A673 (cell line): Measurements from ENCODE around the gene ZNF646.

ENCODE experiments used
- EZH2 ChIP-seq: fragments of 200-600 bp; sonication (generic); IDR thresholded peaks from 2 replicates; pipeline ENCODE4 v1.6.1; 2017; ENCODE audit warnings: borderline replicate concordance, low read depth, mild to moderate bottlenecking, mixed read lengths, antibody characterized with exemption, low read length; ENCODE audit not compliant: poor library complexity, severe bottlenecking
- TF ChIP-seq, protein P1 (sequence below): fragments of 300-800, 200-600 bp; sonication (generic); conservative IDR thresholded peaks from 2 replicates; pipeline ENCODE4 v1.5.1; 2017; ENCODE audit warnings: low read depth, mild to moderate bottlenecking, antibody characterized with exemption, low read length, moderate library complexity, mixed read lengths

DNA sequence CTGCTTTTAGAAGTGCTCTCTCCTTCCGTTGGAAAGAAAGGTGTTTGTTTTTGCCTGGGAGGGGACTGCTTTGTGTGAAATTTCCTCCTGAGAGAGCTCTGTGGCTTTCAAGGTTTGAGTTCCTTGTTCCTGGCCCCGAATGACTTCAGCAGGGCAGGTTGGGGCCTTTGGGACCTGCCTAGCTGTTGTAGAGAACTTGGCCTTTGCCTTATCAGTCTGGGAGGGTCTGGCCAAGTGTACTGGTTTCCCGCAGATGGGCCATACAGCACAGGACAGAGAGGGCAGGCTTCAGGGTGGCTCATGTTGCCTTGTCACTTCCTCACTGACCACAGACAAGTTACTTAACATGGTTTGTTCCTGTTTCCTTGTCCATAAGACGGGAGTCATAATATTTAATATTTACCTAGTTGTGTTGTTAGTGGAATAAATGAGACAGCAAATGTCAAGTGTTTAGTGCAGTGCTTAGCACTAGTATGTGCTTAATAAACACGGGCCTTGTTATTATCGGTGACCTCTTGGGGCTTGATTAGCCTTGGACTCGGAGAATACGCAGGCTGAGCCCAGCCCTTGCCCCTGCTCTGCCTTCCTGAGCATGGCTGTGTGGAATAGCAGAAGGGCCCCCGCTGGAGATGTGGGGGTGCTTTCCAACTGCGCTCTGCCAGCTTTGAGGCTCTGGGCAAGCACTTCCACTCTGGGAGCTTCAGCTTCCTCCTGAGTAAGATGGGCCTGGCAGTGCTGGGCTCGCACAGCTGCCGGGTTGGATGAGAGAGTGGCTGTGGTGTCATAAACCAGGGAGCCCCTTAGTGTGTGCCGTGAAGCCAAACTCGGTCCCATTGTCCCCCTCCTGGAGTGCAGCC lies 54.7 kb downstream of the ZNF646 start:
- TF ChIP-seq, protein P1, sequence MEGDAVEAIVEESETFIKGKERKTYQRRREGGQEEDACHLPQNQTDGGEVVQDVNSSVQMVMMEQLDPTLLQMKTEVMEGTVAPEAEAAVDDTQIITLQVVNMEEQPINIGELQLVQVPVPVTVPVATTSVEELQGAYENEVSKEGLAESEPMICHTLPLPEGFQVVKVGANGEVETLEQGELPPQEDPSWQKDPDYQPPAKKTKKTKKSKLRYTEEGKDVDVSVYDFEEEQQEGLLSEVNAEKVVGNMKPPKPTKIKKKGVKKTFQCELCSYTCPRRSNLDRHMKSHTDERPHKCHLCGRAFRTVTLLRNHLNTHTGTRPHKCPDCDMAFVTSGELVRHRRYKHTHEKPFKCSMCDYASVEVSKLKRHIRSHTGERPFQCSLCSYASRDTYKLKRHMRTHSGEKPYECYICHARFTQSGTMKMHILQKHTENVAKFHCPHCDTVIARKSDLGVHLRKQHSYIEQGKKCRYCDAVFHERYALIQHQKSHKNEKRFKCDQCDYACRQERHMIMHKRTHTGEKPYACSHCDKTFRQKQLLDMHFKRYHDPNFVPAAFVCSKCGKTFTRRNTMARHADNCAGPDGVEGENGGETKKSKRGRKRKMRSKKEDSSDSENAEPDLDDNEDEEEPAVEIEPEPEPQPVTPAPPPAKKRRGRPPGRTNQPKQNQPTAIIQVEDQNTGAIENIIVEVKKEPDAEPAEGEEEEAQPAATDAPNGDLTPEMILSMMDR: no peak
- TF ChIP-seq EZH2: no peak
